SH-SY5Y (cell line): ENCODE data around the gene RSL1D1.

ENCODE experiments used
- GATA2 ChIP-seq: IDR thresholded peaks from 2 replicates; pipeline ENCODE4 v1.6.1; 2011; ENCODE audit warnings: mild to moderate bottlenecking, low read depth, low read length
- GATA3 ChIP-seq: IDR thresholded peaks from 2 replicates; pipeline ENCODE4 v1.6.1; 2011; ENCODE audit warnings: low read depth, mild to moderate bottlenecking, low read length, moderate library complexity

GRCh38 chr16:11875721-11876120 is 24.4 kb upstream of the RSL1D1 start:
- no peak for TF ChIP-seq GATA2
- TF ChIP-seq GATA3 = no peak
